HG03432 (cell line): ENCODE measurements around the gene TRAPPC1.

ENCODE experiments used
- ATAC-seq: cut with Tn5 transposase; IDR thresholded peaks from one replicate; pipeline ENCODE4 v1.9.1; 2021; ENCODE audit warnings: mild to moderate bottlenecking, moderate library complexity; ENCODE audit not compliant: unreplicated experiment

Gene TRAPPC1

DNA sequence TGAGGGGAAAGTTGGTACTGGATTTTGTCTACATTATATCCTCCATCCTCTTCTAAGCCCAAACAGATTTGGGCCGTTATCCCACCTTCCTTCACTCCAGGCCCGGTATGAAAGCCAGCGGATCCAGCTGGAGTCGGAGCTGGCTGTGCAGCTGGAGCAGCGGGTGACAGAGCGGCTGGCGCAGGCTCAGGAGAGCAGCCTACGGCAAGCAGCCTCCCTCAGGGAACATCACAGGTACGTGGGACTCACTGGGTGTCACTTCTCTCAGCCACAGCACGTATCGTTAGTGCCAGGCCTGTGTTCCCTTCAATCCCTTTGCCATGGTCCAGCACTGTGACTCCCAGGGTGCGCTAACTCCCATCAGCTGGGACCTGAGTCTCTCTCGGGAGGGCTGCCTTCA, 11.5 kb upstream of the TRAPPC1 start:
- no peak for ATAC-seq

DNA sequence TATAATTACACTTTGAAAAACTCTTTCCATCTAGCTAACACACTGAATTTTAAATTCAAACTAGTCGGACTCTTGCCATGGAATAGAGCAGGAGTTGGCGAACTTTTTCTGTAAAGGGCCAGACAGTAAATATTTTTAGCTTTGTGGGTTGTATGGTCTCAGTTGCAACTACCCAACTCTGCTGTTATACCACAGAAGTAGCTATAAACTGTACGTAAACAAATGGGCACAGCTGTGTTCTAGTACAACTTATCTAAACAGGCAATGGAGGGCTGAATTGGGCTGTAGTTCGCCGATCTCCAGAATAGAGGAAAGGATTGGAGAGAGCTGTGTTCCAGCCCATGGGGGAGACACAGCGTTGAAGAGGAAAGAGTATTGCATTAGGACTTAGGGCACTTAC, 9.0 kb upstream of the TRAPPC1 start:
- ATAC-seq: no peak

DNA sequence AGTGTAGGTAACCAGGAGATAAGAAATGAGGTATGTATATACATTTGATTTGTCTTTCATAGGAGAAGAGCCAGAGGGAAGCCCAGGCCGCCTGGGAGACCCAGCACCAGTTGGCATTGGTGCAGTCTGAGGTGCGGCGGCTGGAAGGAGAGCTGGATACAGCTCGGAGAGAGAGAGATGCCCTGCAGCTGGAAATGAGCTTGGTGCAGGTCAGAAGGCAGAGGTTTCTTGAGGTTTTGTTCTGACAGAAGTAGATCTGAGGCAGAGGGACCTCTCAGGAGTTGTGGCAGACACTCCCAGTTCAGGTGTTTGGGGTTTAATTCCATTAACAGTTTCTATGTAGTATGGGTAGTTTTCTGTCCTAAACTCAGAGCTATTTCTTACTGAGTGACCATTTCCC, 8.3 kb upstream of the TRAPPC1 start:
- ATAC-seq: no peak

DNA sequence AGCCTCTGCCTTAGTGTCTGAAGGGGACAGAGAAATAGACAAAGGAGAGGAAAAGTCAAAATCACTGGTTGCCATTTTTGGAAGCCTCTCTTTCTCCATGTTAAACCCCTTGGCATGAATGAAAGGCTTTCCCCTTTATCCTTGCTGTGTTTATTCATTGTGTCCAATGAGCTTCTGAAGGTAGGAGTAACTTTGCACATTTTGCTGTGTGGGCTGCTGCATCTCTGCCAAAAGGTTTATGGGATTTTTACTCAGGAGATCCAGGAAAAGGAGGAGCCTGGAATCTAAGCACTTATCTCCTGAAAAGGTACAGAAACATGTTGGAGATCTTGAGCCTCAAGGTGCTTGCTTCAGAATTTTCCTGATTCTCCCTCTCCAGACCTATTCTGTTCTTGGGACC, 4.1 kb upstream of the TRAPPC1 start:
- no peak for ATAC-seq

DNA sequence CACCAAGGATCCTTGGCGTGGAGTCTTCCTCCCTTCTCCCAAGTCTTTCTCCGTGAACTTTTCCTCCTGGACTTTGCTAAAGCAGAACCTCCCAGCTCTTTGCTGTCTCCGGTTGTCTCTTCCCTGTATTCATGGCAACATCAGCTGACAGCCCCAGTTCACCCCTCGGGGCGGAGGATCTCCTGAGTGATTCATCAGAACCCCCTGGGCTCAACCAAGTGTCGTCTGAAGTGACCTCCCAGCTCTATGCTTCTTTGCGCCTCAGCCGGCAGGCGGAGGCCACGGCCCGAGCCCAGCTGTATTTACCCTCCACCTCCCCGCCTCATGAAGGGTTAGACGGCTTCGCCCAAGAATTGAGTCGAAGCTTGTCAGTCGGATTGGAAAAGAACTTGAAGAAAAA, 1.2 kb upstream of the TRAPPC1 start:
- no peak for ATAC-seq

DNA sequence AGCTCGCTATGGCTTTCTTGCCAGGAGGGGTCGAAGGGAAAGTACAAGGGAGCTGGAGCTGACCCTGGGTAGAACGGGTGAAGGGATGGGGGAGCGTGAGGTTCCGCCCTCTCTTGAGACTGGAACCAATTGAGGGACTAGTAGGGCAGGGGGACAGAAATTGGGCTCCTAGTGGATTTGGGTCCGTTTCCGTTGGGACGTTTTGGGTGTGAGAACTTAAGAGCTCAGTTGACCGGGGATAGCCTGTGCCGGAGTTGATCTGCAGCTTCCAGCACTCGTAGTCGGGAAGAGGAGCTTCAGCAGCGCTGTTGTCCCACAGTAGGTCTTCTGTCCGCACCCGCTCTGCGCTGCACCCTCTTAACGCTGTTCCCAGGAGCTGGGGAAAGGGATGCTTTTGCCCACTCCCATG, 741 bp upstream of the TRAPPC1 start:
- peak; percentile 2 for ATAC-seq

DNA sequence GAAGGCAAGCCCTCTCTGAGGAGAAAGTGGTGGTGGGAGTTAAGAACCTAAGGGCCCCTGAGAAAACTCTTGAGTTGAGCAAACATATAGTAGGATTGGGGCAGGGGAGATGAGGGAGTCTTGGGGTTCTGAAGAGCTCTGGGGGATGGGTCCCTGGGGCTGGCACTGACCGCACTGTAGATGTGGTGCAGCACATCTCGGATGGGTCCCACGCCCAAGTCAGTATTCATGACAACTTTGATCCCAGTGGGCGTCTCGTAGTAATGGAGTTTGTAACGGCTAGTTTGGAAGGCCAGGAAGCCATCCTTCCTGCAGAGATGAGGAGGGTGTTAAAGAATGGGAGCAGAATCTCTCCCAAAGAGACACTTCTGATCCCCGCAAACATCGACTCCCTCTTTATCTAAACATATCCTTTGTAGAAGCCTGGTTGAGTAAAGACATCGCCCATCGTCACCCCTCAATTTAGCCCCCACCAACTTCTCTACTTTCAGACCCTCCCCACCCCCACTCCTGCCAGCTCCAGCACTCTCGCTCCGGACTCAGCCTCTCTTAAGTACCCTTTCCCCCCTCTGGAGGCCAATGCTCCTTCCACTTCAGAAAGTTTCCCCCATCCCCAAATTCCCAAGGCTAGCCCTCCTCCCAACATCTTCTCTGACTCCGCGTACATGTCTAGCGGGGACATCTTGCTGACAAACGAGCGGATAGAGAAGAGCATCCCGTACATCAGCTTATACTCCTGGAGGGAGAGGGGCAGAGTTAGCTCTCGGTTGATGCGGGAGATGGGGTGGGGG, 710 bp downstream of the TRAPPC1 start:
- no peak for ATAC-seq

DNA sequence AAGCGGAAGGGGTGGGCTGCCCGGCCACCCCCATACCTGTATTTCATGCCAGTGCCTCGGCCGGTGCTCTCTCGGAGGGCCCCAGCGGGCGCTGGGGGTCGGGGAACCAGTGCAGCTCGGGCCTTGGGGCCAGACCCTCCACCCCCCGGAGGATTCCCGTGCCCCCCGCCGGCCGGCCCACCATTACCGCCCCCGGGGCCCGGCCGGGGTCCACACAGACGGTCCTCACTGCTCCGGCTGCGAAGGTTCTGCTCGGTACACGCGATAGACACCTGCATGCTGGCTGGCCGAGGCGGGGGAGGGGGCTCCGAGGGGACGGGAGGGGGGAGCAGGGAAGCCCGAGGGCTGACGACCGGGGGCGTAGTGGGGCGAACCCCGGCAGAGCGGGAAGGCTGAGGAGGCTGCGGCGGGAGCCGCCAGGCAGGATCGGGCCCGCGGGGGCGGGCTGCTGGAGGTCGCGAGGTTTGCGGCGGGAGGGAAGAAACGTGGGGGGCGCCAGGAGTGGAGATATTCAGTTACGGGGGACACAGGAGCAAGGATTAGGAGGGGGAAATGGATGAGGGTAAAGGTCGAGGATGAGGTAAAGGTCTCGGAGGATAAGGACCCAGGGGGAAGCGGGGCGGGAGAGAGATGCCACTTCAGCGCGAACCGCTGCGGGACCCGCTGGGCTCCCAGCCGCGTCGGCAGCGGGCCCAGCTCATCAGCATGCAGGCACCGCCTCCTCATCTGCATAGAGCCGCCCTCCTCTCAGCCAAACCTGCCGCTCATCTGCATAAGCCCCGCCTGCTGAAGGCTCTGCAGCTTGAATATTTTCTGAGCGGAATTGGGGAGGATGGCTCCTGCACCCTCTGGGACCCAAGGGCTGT, 2.4 kb downstream of the TRAPPC1 start, which contains the start of gene KCNAB3:
TSS of gene KCNAB3 (minus strand) at position 699 of the 866 bp plus-strand sequence. CDS start at position 278, 421 bp downstream.
- no peak for ATAC-seq

DNA sequence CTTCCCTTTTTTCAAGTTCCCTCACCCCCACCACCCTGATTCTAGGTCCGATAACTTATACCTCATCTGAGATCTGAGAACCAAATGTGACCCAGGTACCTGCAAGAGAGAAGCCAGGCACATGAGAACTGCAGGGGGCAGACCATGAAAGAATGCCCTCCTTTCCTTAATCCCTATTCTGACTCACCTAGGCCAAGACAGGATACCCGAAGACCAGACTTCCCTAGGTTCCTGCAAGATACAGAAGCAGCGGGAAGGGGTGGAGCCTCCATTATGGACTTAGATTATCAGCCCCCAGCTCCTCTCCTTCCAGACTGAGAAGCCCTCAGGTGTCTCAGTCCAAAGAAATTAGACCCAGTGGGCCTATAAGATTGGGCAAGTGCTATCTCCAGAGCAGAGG, 4.2 kb downstream of the TRAPPC1 start:
- no peak for ATAC-seq

DNA sequence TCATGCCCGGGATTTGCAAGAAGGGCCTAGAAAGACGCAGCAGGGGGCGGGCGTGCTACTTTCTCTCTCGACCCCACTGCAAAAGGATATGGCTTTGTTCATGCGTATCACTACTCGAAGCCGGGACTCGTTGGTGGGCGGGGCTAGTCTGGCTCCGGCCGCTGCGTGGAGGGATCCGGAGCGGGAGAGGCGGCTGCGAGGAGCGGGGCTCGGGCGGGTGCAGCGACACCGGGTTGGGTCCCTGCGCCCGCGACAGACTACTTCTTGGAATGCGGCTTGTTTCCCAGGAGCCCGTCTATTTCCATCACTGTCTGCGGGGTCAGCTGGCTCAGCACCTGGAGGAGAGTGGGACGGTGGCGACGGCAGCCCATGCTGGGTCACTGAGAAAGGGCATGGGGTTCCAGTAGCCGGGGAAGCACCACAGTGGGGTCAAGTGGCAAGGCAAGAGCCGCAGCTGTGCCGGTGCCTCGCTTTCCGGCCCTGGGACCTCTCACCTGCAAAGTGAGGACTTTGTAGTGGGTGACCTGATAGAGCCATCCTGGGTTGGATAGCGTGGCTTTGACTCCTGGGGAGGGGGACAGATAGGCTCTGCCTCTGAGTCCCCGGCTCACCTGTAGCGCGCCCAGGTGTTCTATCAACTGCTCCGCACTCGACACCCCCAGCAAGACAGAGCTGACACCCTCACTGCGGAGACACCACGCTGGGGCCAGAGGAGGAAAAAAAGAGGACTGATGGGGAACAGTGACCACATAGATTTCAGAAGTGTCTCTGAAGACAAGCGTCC, 8.7 kb downstream of the TRAPPC1 start:
- ATAC-seq: no peak

DNA sequence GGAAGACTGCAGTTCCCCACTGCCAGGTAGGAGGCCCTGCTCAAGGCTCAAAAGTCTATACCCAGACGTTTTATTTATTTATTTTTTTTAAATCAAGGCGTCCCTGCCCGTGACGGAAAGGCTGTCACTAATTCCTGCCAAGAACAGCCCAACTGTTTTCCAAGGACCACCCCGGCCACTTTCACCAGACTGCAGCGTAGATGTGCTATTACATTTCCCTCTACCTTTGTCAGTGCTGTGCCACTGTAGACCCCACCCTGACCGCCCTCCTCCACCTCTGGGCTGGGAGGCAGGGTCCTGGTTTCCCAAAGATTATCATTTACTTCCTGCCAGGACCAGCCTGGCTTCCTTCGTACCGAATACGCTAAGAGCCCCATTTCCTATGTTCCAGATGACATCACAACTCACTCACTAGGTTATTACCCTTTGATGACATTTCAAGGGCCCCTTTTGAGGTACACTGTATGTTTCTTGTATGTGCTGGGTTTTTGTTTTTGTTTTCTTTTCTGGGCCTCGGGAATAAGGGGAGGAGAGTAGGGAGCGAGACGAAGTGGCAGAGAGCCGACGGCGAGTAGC, 9.4 kb downstream of the TRAPPC1 start:
- ATAC-seq: no peak

DNA sequence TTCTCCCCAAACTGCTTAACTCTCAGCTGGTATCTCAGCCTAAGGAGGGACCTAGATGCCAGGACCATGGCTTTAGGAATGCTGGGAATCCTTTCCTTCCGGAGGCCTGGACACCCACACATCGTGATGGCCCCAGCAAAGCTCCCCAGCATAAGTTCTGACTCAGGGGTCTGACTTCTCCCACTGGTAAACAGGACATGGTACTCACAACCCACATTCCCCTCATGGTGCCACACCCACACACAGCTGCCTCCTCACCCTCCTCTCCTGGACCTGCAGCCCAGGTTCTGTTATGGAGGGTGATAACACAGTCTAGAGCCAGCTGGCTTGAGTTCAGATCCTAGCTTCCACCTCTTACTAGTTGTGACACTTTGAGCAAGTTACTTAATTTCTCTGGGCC, 14.9 kb downstream of the TRAPPC1 start:
- no peak for ATAC-seq

DNA sequence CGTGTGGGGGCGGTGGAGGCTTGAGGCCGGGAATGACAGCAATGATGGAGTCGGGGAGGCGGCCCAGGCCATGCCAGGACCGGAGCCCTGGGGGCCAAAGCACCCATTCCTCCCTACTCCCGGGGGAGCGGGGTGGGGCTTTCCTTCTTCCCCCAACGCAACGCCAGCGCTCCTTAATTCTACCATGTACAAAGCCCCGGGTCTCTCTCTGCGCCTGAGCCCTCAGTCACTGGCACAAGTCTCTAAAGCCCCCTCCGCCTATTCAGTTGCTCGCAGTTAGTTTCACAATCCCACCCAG, 15.4 kb downstream of the TRAPPC1 start:
- ATAC-seq: peak; percentile 13

DNA sequence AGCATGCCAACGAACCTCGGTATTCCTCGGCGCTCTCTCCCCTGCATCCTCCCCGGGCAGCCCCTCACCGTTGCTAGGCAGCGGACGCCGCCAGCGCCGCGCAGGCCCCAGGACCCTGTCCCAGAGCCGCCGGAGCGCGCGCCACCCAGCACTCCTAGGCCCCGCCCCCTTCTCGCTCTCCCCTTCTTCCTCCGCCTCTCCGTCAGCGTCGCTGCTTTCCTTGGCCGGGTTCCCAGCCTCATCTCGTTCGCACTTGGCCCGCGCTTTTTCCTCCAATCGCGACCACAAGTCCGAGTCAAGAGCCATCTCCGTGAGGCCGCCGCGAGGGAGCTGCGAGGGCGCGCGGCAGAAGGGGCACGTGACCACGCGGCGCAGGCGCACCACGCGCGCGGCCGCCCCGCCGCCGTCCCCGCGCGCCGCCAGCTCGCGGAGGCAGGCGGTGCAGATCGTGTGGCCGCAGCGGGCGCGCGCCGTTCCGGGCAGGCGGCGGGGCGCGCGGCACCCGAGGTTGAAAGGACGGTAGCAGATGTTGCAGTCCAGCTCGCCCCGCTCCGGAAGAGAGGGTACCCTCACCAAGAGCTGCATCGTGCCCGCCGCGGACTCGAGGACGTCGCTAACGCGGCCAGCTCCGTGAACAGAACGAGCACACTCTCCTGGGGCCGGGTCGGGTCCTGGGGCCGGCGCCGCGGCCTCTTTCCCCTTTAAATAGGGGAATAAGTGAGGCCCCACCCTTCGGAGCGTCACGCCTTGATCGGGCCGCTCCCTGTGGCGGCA, 15.9 kb downstream of the TRAPPC1 start, which contains the start of gene RNF227:
TSS of gene RNF227 (minus strand) at position 679 of the 774 bp plus-strand sequence. CDS start at position 585, 94 bp downstream.
- peak; percentile 76 for ATAC-seq

DNA sequence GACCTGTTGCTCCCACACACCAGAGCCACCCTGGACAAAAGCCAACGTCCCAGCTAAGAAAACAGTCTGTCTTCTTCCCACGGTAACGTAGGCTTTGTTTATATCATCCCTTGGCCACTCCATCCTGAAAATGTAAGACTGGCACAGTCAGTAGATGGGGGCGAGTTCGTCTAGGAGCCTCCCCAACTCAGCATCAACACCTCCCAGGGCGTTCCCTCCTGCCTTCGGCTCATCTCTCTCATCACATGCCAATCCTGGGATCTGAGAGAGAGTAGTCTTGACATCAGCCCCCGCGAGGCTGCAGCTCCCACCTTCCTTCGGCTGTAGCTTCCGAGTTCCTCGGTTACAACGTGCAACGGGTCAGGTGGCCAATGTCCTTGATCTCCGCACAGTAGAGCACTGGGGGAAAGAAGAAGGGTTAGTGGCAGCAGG, 16.6 kb downstream of the TRAPPC1 start:
- ATAC-seq: no peak

DNA sequence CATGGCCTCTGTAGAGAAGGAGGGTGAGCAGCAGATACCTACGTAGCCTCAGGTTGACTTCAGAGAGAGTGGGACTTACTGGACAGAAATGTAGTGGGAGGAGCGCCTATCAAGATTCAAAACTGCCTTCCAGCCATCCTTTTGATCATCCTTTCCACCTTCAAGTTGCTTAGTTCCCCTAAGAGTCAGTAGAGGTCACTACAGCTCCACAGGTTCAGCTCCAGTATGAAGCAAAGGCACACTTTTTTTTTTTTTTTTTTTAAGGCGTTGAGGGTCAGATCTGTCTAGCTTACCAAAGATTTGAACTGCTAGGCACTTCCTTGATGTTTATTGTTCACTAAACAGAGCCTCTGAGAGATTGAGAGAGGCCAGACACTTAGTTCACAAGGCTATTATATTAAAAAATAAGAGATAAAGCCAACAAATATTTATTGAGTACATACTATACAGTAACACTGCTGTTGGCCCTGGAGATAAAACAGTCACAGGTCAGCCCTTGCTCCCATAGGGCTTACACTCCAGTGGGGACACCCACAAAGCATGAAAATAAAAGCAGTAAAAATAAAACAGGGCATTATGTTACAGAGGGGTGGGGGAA, 18.7 kb downstream of the TRAPPC1 start:
- no peak for ATAC-seq

DNA sequence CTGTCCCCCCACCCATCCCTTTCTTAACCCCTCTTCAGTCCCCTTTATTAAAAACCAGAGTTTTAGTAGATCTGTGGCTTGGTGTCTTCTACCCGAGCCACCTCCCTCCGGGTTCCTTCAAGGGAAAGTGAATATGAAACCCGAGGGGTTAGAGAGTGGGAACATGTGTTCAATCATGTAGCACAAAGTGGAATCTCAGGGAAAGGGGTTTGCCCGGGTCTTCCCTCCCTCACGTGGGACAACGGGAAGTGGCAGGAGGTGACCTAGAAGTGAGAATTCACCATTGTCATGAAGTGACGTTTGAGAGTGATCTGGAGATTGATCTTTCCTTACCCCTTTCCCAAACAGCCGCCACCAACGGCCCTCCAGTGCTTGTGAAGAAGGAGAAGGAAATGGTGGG, 20.6 kb downstream of the TRAPPC1 start:
- no peak for ATAC-seq

DNA sequence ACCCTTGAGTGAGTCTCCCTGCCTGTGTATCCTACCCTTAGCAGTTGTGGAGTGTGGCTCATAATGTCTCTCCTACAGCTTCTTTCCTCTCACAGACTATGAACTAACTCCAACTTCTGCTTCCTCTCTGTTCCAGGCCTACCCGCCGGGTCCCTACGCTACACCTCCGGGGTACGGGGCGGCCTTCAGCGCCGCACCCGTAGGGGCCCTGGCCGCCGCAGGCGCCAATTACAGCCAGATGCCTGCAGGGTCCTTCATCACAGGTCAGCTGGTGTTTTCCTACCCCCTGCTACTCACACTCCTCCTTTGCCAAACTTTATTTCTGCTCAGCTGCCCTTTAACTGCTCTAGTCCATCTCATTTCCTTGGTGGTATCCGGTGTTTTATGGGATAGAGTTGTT, 21.0 kb downstream of the TRAPPC1 start:
- ATAC-seq: no peak

DNA sequence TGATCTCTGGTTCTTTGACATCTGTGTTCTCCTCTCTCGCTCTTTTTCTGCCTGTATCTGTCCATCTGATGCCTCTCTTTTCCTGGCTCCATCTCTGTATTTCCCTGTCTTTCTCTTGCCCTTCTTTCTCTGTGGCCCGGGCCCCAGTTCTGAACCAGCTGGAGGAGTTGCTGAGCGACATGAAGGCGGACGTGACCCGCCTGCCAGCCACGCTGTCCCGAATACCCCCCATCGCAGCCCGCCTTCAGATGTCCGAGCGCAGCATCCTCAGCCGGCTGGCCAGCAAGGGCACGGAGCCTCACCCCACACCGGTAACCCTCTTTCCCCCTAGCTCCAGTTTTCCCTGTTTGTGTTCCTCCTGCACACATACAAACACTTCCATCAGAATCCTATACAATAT, 21.5 kb downstream of the TRAPPC1 start:
- ATAC-seq: no peak

DNA sequence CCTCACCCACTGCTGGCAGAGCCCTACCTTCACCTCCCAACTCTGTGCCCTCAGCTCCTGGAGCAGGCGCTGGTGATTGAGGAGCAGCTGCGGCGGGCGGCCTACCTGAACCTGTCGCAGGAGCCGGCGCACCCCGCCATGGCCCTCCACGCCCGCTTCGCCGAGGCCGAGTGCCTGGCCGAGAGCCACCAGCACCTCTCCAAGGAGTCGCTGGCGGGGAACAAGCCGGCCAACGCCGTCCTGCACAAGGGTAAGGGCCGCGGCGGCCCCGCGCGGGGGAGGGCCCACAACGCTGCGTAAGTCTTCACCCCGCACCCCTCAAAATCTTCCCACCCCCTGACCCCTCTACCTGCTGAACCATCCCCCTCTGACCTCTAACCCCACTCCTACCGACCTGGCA, 22.7 kb downstream of the TRAPPC1 start:
- no peak for ATAC-seq
